PC-3 (cell line): ENCODE results near the gene FEZF1. TPM values are rescaled to one million over a fixed set of nuclear protein-coding genes. Genes with fewer than 3 reads are reported as not detected.

Experiments used
- ATAC-seq: fragments of 200-7000 bp; cut with Tn5 transposase; 2 replicates; pipeline ENCODE4 v1.9.1; 2020; ENCODE audit warnings: mild to moderate bottlenecking, moderate library complexity
- BruUV-seq: library from RNA; stranded (reverse); fragments of 400-500 nt; replicated peaks from 2 replicates; lab custom pipeline; 2021; lab: Mats Ljungman, UMichigan
- CTCF ChIA-PET: fragments of 300-600 bp; sonication (Branson Sonifier 250); formaldehyde crosslinking; loops from one replicate; lab custom pipeline; 2022; ENCODE audit warnings: antibody characterized with exemption; lab: Charles Lee
- POLR2A ChIA-PET: fragments of 300-600 bp; sonication (Branson Sonifier 250); formaldehyde crosslinking; loops from one replicate; lab custom pipeline; 2022; ENCODE audit warnings: antibody characterized with exemption; ENCODE audit not compliant: unreplicated experiment; lab: Charles Lee
- DNase-seq: peaks from one replicate; pipeline ENCODE4 v3.0.0-alpha.2; 2015
- H2AFZ ChIP-seq: fragments of 300-600 bp; sonication (generic); 2 replicates; pipeline ENCODE4 v1.6.0; 2016; ENCODE audit warnings: antibody characterized with exemption, low read length
- H3F3A ChIP-seq: fragments of 300-600 bp; sonication (generic); one replicate; pipeline ENCODE4 v1.6.0; 2017; ENCODE audit warnings: antibody characterized with exemption, low read length, control low read depth, mild to moderate bottlenecking; ENCODE audit not compliant: unreplicated experiment
- H3K27ac ChIP-seq: fragments of 300-600 bp; sonication (generic); 2 replicates; pipeline ENCODE4 v1.5.1; 2016; ENCODE audit warnings: mild to moderate bottlenecking, low read length
- H3K27me3 ChIP-seq: fragments of 300-600 bp; sonication (generic); 2 replicates; pipeline ENCODE4 v1.6.1; 2016; ENCODE audit warnings: low read length, mixed read lengths
- H3K36me3 ChIP-seq: fragments of 300-600 bp; sonication (generic); 2 replicates; pipeline ENCODE4 v1.6.1; 2016; ENCODE audit warnings: low read depth, mixed run types, low read length, mixed read lengths
- H3K4me1 ChIP-seq: fragments of 300-600 bp; sonication (generic); 2 replicates; pipeline ENCODE4 v1.5.1; 2016; ENCODE audit warnings: low read length; ENCODE audit not compliant: insufficient read depth
- H3K4me2 ChIP-seq: fragments of 300-600 bp; sonication (generic); 2 replicates; pipeline ENCODE4 v1.6.0; 2016; ENCODE audit warnings: low read length
- H3K4me3 ChIP-seq: fragments of 300-600 bp; sonication (generic); 2 replicates; pipeline ENCODE4 v1.5.1; 2016; ENCODE audit warnings: mild to moderate bottlenecking, low read length, mixed read lengths
- H3K79me2 ChIP-seq: fragments of 300-600 bp; sonication (generic); 2 replicates; pipeline ENCODE4 v1.6.1; 2017; ENCODE audit warnings: low read length, mixed read lengths
- H3K9ac ChIP-seq: fragments of 300-600 bp; sonication (generic); 2 replicates; pipeline ENCODE4 v1.6.0; 2016; ENCODE audit warnings: mild to moderate bottlenecking, low read length
- H3K9me2 ChIP-seq: fragments of 300-600 bp; sonication (generic); replicated peaks from 2 replicates; pipeline ENCODE4 v1.6.1; 2016; ENCODE audit warnings: mixed run types, low read length, mixed read lengths
- H3K9me3 ChIP-seq: fragments of 300-600 bp; sonication (generic); 2 replicates; pipeline ENCODE4 v1.6.1; 2016; ENCODE audit warnings: low read length, mixed read lengths
- H4K20me1 ChIP-seq: fragments of 300-600 bp; sonication (generic); 2 replicates; pipeline ENCODE4 v1.6.1; 2016; ENCODE audit warnings: low read length, mixed read lengths
- CTCF ChIP-seq: fragments of 300-600 bp; sonication (generic); conservative IDR thresholded peaks from 2 replicates; pipeline ENCODE4 v1.5.1; 2017; ENCODE audit warnings: antibody characterized with exemption, low read depth, mild to moderate bottlenecking, low read length
- EZH2 ChIP-seq: fragments of 300-600 bp; sonication (generic); IDR thresholded peaks from one replicate; pipeline ENCODE4 v1.6.1; 2017; ENCODE audit warnings: antibody characterized with exemption, mild to moderate bottlenecking, low read length; ENCODE audit not compliant: unreplicated experiment
- EZH2phosphoT487 ChIP-seq: fragments of 300-600 bp; sonication (generic); IDR thresholded peaks from 2 replicates; pipeline ENCODE4 v1.6.1; 2018; ENCODE audit warnings: mild to moderate bottlenecking, antibody characterized with exemption, low read length, borderline replicate concordance
- intact Hi-C: fragments of 100-400 bp; cut with micrococcal nuclease; formaldehyde crosslinking; loops from 2 replicates; pipeline ENCODE4 v1.9.0; 2023
- total RNA-seq: library from RNA; depleted of rRNA; stranded (reverse); fragments of >200 nt; gene quantifications from 2 replicates; pipeline ENCODE4 v1.2.3, GENCODE V29; 2014

FEZF1 gene
- total RNA-seq, 1 experiment from 2014 or later, result not detected

- Histone ChIP-seq H4K20me1 (no peaks in the 10 kb centered on the region), H3K36me3 (no peaks in the 10 kb centered on the region), H3K27ac (no peak overlapping the region), H3K4me3 (no peak overlapping the region), H3K79me2 (no peaks in the 10 kb centered on the region), H3K4me2 (no peak overlapping the region), H2AFZ (no peak overlapping the region), H3K9ac (no peak overlapping the region), H3F3A (no peaks in the 10 kb centered on the region), H3K9me3 (no peaks in the 10 kb centered on the region), H3K27me3 (no peaks in the 10 kb centered on the region), H3K4me1 (no peaks in the 10 kb centered on the region), H3K9me2 (no peaks in the 10 kb centered on the region)
- no peak for ATAC-seq
- no TSS peak for BruUV-seq
- CTCF ChIA-PET, result no interaction called here
- intact Hi-C loops, result no loop called here
- POLR2A ChIA-PET, result no interaction called here
- no peak for DNase-seq
- TF ChIP-seq EZH2, result no peak
- no peak for TF ChIP-seq EZH2phosphoT487
- no peak for TF ChIP-seq CTCF
Measured at GRCh38 chr7:122344303-122344620, 39.7 kb upstream of the FEZF1 start.

- Histone ChIP-seq H3F3A (no peaks in the 10 kb centered on the region), H3K27ac (no peak overlapping the region), H3K4me2 (no peak overlapping the region), H3K36me3 (no peaks in the 10 kb centered on the region), H3K4me3 (no peak overlapping the region), H3K9me3 (no peaks in the 10 kb centered on the region), H3K9ac (no peak overlapping the region), H3K79me2 (no peaks in the 10 kb centered on the region), H3K4me1 (no peaks in the 10 kb centered on the region), H3K9me2 (no peaks in the 10 kb centered on the region), H2AFZ (no peak overlapping the region), H4K20me1 (no peaks in the 10 kb centered on the region), H3K27me3 (no peaks in the 10 kb centered on the region)
- BruUV-seq, result no TSS peak
- intact Hi-C loops, result no loop called here
- POLR2A ChIA-PET, result no interaction called here
- CTCF ChIA-PET, result no interaction called here
- no peak for DNase-seq
- TF ChIP-seq EZH2phosphoT487, result no peak
- no peak for TF ChIP-seq CTCF
- no peak for TF ChIP-seq EZH2
- no peak for ATAC-seq
Measured at GRCh38 chr7:122343601-122344302, 39.2 kb upstream of the FEZF1 start.

- H3K4me3 ChIP-seq, result no peak overlapping the region
- TF ChIP-seq EZH2phosphoT487, result no peak
- no peak for TF ChIP-seq CTCF
- TF ChIP-seq EZH2, result no peak
- H3F3A ChIP-seq, result no peaks in the 10 kb centered on the region
- intact Hi-C loops, result no loop called here
- ChIA-PET POLR2A (no interaction called here), CTCF (no interaction called here)
- DNase-seq (no peak), ATAC-seq (no peak)
- H4K20me1 ChIP-seq, result no peaks in the 10 kb centered on the region
- H3K4me1 ChIP-seq, result no peaks in the 10 kb centered on the region
- no peaks in the 10 kb centered on the region for H3K36me3 ChIP-seq
- no TSS peak for BruUV-seq
- H3K27me3 ChIP-seq, result no peaks in the 10 kb centered on the region
- H3K9me2 ChIP-seq, result no peaks in the 10 kb centered on the region
- H2AFZ ChIP-seq, result no peak overlapping the region
- H3K79me2 ChIP-seq, result no peaks in the 10 kb centered on the region
- no peaks in the 10 kb centered on the region for H3K9me3 ChIP-seq
- no peak overlapping the region for H3K4me2 ChIP-seq
- H3K9ac ChIP-seq, result no peak overlapping the region
- H3K27ac ChIP-seq, result no peak overlapping the region
Measured at GRCh38 chr7:122340427-122340826, 35.9 kb upstream of the FEZF1 start.
